ENCODE results near the gene ZNF22. TPM values are rescaled to one million over a fixed set of nuclear protein-coding genes. Genes with fewer than 3 reads are reported as not detected.

Gene ZNF22
- total RNA-seq, 4 donors from 2014 or later: 19.2 to 35.6 (median 27.1) TPM

GRCh38 chr10:44991571-44991970, 9.2 kb upstream of the ZNF22 start:
- H3K27ac ChIP-seq: peak overlapping the region in 3 of 4 donors; percentile 64 to 95 (median 94)
- 60 to 70% methylated on average over 2 to 4 of the region's 5 CpGs for WGBS, 2 donors (ENCODE audit: low coverage in 1 of 2)
- peaks cover 0 to 74% of the 10 kb centered on the region in 2 donors for H3K36me3 ChIP-seq
- H3K4me3 ChIP-seq: no peak overlapping the region
- H3K27me3 ChIP-seq: no peaks in the 10 kb centered on the region
- no peak for ATAC-seq
- TF ChIP-seq CTCF (IDR thresholded peaks at IDR 0.05) (no peak), POLR2A (IDR thresholded peaks at IDR 0.05) (no peak), EP300 (IDR thresholded peaks at IDR 0.05) (no peak), POLR2AphosphoS5 (IDR thresholded peaks at IDR 0.05) (no peak)
- no peaks in the 10 kb centered on the region for H3K9me3 ChIP-seq
- peaks cover 6 to 74% (median 37%) of the 10 kb centered on the region in 3 donors for H3K4me1 ChIP-seq

- peaks cover 0 to 68% of the 10 kb centered on the region in 2 donors for H3K36me3 ChIP-seq
- 57% methylated on average over 2 of the region's 11 CpGs; no CpG with 5 or more reads in 1 of the 2 donors for WGBS, 2 donors (ENCODE audit: low coverage in 1 of 2)
- no peak for ATAC-seq
Measured at GRCh38 chr10:44992070-44992731, 8.5 kb upstream of the ZNF22 start.

GRCh38 chr10:44992732-44993225, 7.9 kb upstream of the ZNF22 start:
- 80 to 89% methylated on average over 3 to 4 of the region's 8 CpGs for WGBS, 2 donors (ENCODE audit: low coverage in 1 of 2)
- Histone ChIP-seq H3K9me3 (no peaks in the 10 kb centered on the region), H3K4me3 (no peak overlapping the region), H3K36me3 (peaks cover 0 to 62% of the 10 kb centered on the region in 2 donors), H3K4me1 (peaks cover 10 to 86% (median 37%) of the 10 kb centered on the region in 3 donors), H3K27ac (peak overlapping the region in 3 of 4 donors; percentile 44 to 95 (median 94)), H3K27me3 (no peaks in the 10 kb centered on the region)
- no peak for TF ChIP-seq EP300 (IDR thresholded peaks at IDR 0.05)
- no peak for TF ChIP-seq CTCF (IDR thresholded peaks at IDR 0.05)
- TF ChIP-seq POLR2AphosphoS5 (IDR thresholded peaks at IDR 0.05): no peak
- no peak for TF ChIP-seq POLR2A (IDR thresholded peaks at IDR 0.05)
- ATAC-seq: no peak

More at GRCh38 chr10:44992070-44992731, 8.5 kb upstream of the ZNF22 start:
- no peak overlapping the region for H3K4me3 ChIP-seq
- H3K27me3 ChIP-seq: no peaks in the 10 kb centered on the region
- no peaks in the 10 kb centered on the region for H3K9me3 ChIP-seq
- no peak for TF ChIP-seq CTCF (IDR thresholded peaks at IDR 0.05)
- no peak for TF ChIP-seq EP300 (IDR thresholded peaks at IDR 0.05)
- TF ChIP-seq POLR2A (IDR thresholded peaks at IDR 0.05): no peak
- TF ChIP-seq POLR2AphosphoS5 (IDR thresholded peaks at IDR 0.05): no peak
- H3K27ac ChIP-seq: peak overlapping the region in 3 of 4 donors; percentile 64 to 95 (median 94)
- H3K4me1 ChIP-seq: peaks cover 10 to 80% (median 39%) of the 10 kb centered on the region in 3 donors

- H3K4me3 ChIP-seq: no peak overlapping the region
- WGBS, 2 donors (ENCODE audit: low coverage in 1 of 2): 86 to 100% methylated on average over 1 to 4 of the region's 14 CpGs
- H3K27me3 ChIP-seq: no peaks in the 10 kb centered on the region
- no peak for ATAC-seq
- TF ChIP-seq POLR2A (IDR thresholded peaks at IDR 0.05) (no peak), EP300 (IDR thresholded peaks at IDR 0.05) (no peak), CTCF (IDR thresholded peaks at IDR 0.05) (no peak), POLR2AphosphoS5 (IDR thresholded peaks at IDR 0.05) (no peak)
- no peaks in the 10 kb centered on the region for H3K9me3 ChIP-seq
- H3K4me1 ChIP-seq: peaks cover 10 to 92% (median 37%) of the 10 kb centered on the region in 3 donors
- H3K27ac ChIP-seq: peak overlapping the region in 3 of 4 donors; percentile 44 to 95 (median 94)
- peaks cover 0 to 56% of the 10 kb centered on the region in 2 donors for H3K36me3 ChIP-seq
Measured at GRCh38 chr10:44993226-44993921, 7.3 kb upstream of the ZNF22 start.

All from gastroesophageal sphincter (tissue), 4 donors.